ENCODE data around the gene DNAJB7. TPM values are rescaled to one million over a fixed set of nuclear protein-coding genes. Genes with fewer than 3 reads are reported as not detected.
"Not testable (repeated sequence)": the region's sequence is repeated elsewhere in the genome, so short reads cannot be mapped to it uniquely, and the experiment has no call there.

DNAJB7 gene
- total and polyA plus RNA-seq, 4 donors, result not detected

- Histone ChIP-seq H3K4me3 (no peak overlapping the region), H3K36me3 (ENCODE audit: control insufficient read depth in 4 of 4, insufficient read depth in 4 of 4, low read length in 4 of 4) (peaks cover 0 to 5% (median 2%) of the 10 kb centered on the region in 4 donors), H3K9me3 (ENCODE audit: control insufficient read depth in 4 of 4, insufficient read depth in 3 of 4, low read length in 3 of 4) (no peaks in the 10 kb centered on the region), H3K27me3 (ENCODE audit: control insufficient read depth in 3 of 3, insufficient read depth in 3 of 3, low read length in 2 of 3) (no peaks in the 10 kb centered on the region), H3K27ac (ENCODE audit: low read depth in 1 of 2, low read length in 1 of 2) (peak overlapping the region in 1 of 2 donors; percentile 52), H3K9ac (ENCODE audit: insufficient read depth in 1 of 2, low read length in 2 of 2) (peak overlapping the region; percentile 87 to 94), H3K4me1 (ENCODE audit: control insufficient read depth in 5 of 5, insufficient read depth in 5 of 5, low read length in 5 of 5) (peaks cover 7 to 42% (median 14%) of the 10 kb centered on the region in 5 donors)
- DNase-seq (peak in 2 of 3 donors; percentile 55 to 63), ATAC-seq (ENCODE audit: insufficient read depth, low FRiP score) (no peak)
- TF ChIP-seq CTCF (IDR thresholded peaks at IDR 0.05; ENCODE audit: control extremely low read depth, extremely low read depth), result no peak
- 32 to 36% methylated on average over 20 of the region's 20 CpGs for WGBS, 2 donors
Observed at GRCh38 chr22:40855071-40855978, 6.6 kb downstream of the DNAJB7 start.

- 46 to 71% methylated on average over 3 of the region's 3 CpGs for WGBS, 2 donors
- no peak for ATAC-seq (ENCODE audit: insufficient read depth, low FRiP score)
Observed at GRCh38 chr22:40853961-40854360, 8.0 kb downstream of the DNAJB7 start.

DNA sequence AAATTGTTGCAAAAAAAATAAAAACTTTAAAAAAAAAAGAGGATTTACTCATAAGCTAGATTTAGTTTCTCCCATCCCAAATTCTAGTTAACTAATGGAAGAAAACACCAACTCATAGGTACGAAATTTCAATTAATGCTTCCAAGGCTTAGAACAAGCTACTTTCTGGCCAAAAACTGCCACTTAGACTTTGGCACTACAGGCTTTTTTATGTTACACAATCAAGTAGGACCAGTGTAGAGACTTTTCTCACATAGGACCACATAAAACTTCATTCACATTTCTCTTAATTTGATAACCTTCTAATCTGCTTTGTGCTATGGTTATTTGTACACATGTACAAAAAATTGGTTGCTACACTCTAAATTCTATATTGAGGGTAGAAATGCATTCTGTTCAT is 8.6 kb downstream of the DNAJB7 start:
- no peak for TF ChIP-seq CTCF (IDR thresholded peaks at IDR 0.05; ENCODE audit: control extremely low read depth, extremely low read depth)
- Histone ChIP-seq H3K36me3 (ENCODE audit: control insufficient read depth in 4 of 4, insufficient read depth in 4 of 4, low read length in 4 of 4) (peaks cover 0 to 12% (median 3%) of the 10 kb centered on the region in 4 donors), H3K9ac (ENCODE audit: insufficient read depth in 1 of 2, low read length in 2 of 2) (peak overlapping the region in 1 of 2 donors; percentile 34), H3K4me3 (no peak overlapping the region), H3K27ac (ENCODE audit: low read depth in 1 of 2, low read length in 1 of 2) (no peak overlapping the region), H3K27me3 (ENCODE audit: control insufficient read depth in 3 of 3, insufficient read depth in 3 of 3, low read length in 2 of 3) (no peaks in the 10 kb centered on the region), H3K4me1 (ENCODE audit: control insufficient read depth in 5 of 5, insufficient read depth in 5 of 5, low read length in 5 of 5) (peaks cover 7 to 42% (median 11%) of the 10 kb centered on the region in 5 donors), H3K9me3 (ENCODE audit: control insufficient read depth in 4 of 4, insufficient read depth in 3 of 4, low read length in 3 of 4) (no peaks in the 10 kb centered on the region)
- DNase-seq, result no peak
- no peak for ATAC-seq (ENCODE audit: insufficient read depth, low FRiP score)
- WGBS, 2 donors, result 67 to 79% methylated on average over 1 of the region's 1 CpG

More at GRCh38 chr22:40853961-40854360, 8.0 kb downstream of the DNAJB7 start:
- peaks cover 0 to 9% (median 2%) of the 10 kb centered on the region in 4 donors for H3K36me3 ChIP-seq (ENCODE audit: control insufficient read depth in 4 of 4, insufficient read depth in 4 of 4, low read length in 4 of 4)
- no peak for TF ChIP-seq CTCF (IDR thresholded peaks at IDR 0.05; ENCODE audit: control extremely low read depth, extremely low read depth)
- no peak for DNase-seq
- H3K27me3 ChIP-seq (ENCODE audit: control insufficient read depth in 3 of 3, insufficient read depth in 3 of 3, low read length in 2 of 3), result no peaks in the 10 kb centered on the region
- H3K9ac ChIP-seq (ENCODE audit: insufficient read depth in 1 of 2, low read length in 2 of 2), result peak overlapping the region; percentile 34 to 94
- H3K27ac ChIP-seq (ENCODE audit: low read depth in 1 of 2, low read length in 1 of 2), result no peak overlapping the region
- no peak overlapping the region for H3K4me3 ChIP-seq
- H3K4me1 ChIP-seq (ENCODE audit: control insufficient read depth in 5 of 5, insufficient read depth in 5 of 5, low read length in 5 of 5), result peaks cover 7 to 42% (median 13%) of the 10 kb centered on the region in 5 donors
- H3K9me3 ChIP-seq (ENCODE audit: control insufficient read depth in 4 of 4, insufficient read depth in 3 of 4, low read length in 3 of 4), result no peaks in the 10 kb centered on the region

- H3K9me3 ChIP-seq (ENCODE audit: control insufficient read depth in 4 of 4, insufficient read depth in 3 of 4, low read length in 3 of 4); H3K4me1 ChIP-seq (ENCODE audit: control insufficient read depth in 5 of 5, insufficient read depth in 5 of 5, low read length in 5 of 5); H3K27ac ChIP-seq (ENCODE audit: low read depth in 1 of 2, low read length in 1 of 2); DNase-seq; H3K27me3 ChIP-seq (ENCODE audit: control insufficient read depth in 3 of 3, insufficient read depth in 3 of 3, low read length in 2 of 3); H3K9ac ChIP-seq (ENCODE audit: insufficient read depth in 1 of 2, low read length in 2 of 2); H3K4me3 ChIP-seq; ATAC-seq (ENCODE audit: insufficient read depth, low FRiP score): not testable (repeated sequence)
- WGBS, 2 donors, result 93 to 95% methylated on average over 11 of the region's 11 CpGs
- peaks cover 7 to 49% (median 16%) of the 10 kb centered on the region in 4 donors for H3K36me3 ChIP-seq (ENCODE audit: control insufficient read depth in 4 of 4, insufficient read depth in 4 of 4, low read length in 4 of 4)
Observed at GRCh38 chr22:40845816-40846215, 16.1 kb downstream of the DNAJB7 start.

Data from lung (tissue), 12 donors.